SK-N-SH treated with all-trans-retinoic acid at 6 μM for 48 hours (cell line): ENCODE results near the gene ATRX.

Source experiments
- ATAC-seq: fragments of 200-7000 bp; cut with Tn5 transposase; 3 replicates; pipeline ENCODE4 v1.9.1; 2020; ENCODE audit warnings: mild to moderate bottlenecking, moderate library complexity
- ARNTL ChIP-seq: fragments of 450-650 bp; formaldehyde crosslinking; IDR thresholded peaks from 2 replicates; pipeline ENCODE4 v1.5.0; 2020; ENCODE audit warnings: low read depth, mild to moderate bottlenecking, moderate library complexity, borderline replicate concordance
- BACH2 ChIP-seq: fragments of 250-450 bp; sonication (Bioruptor Pico); IDR thresholded peaks from 2 replicates; pipeline ENCODE4 v1.9.0; 2021; ENCODE audit warnings: mild to moderate bottlenecking, borderline replicate concordance
- CREB5 ChIP-seq: fragments of 250-450 bp; sonication (Bioruptor Pico); IDR thresholded peaks from 2 replicates; pipeline ENCODE4 v1.5.1; 2020; ENCODE audit warnings: low read depth, mild to moderate bottlenecking, moderate library complexity
- CSDC2 ChIP-seq: fragments of 250-450 bp; sonication (Bioruptor Pico); IDR thresholded peaks from 2 replicates; pipeline ENCODE4 v1.5.0; 2020; ENCODE audit warnings: mild to moderate bottlenecking, moderate library complexity
- ESRRG ChIP-seq: fragments of 250-450 bp; sonication (Bioruptor Pico); IDR thresholded peaks from 2 replicates; pipeline ENCODE4 v1.6.1; 2021; ENCODE audit warnings: mild to moderate bottlenecking
- GLIS3 ChIP-seq: fragments of 250-450 bp; sonication (Bioruptor Pico); IDR thresholded peaks from 2 replicates; pipeline ENCODE4 v1.5.0; 2020; ENCODE audit warnings: mild to moderate bottlenecking, moderate library complexity
- OSR1 ChIP-seq: fragments of 250-450 bp; sonication (Bioruptor Pico); IDR thresholded peaks from 2 replicates; pipeline ENCODE4 v1.8.0; 2022; ENCODE audit warnings: moderate library complexity, mild to moderate bottlenecking, inconsistent platforms
- PATZ1 ChIP-seq: fragments of 250-450 bp; sonication (Bioruptor Pico); IDR thresholded peaks from 2 replicates; pipeline ENCODE4 v1.8.0; 2020; ENCODE audit warnings: mild to moderate bottlenecking, moderate library complexity, borderline replicate concordance
- POU6F1 ChIP-seq: fragments of 250-450 bp; sonication (Bioruptor Pico); IDR thresholded peaks from 2 replicates; pipeline ENCODE4 v1.8.0; 2021; ENCODE audit warnings: low read depth, mild to moderate bottlenecking, moderate library complexity, borderline replicate concordance
- PPARA ChIP-seq: fragments of 250-450 bp; sonication (Bioruptor Pico); IDR thresholded peaks from 2 replicates; pipeline ENCODE4 v1.5.0; 2020; ENCODE audit warnings: mild to moderate bottlenecking, borderline replicate concordance
- SNAI2 ChIP-seq: fragments of 250-450 bp; sonication (Bioruptor Pico); IDR thresholded peaks from 2 replicates; pipeline ENCODE4 v1.5.0; 2020; ENCODE audit warnings: mild to moderate bottlenecking, moderate library complexity
- TCF4 ChIP-seq: fragments of 250-450 bp; sonication (Bioruptor Pico); IDR thresholded peaks from 2 replicates; pipeline ENCODE4 v1.8.0; 2021; ENCODE audit warnings: mild to moderate bottlenecking, moderate library complexity, borderline replicate concordance
- TSHZ2 ChIP-seq: fragments of 250-450 bp; sonication (Bioruptor Pico); IDR thresholded peaks from 2 replicates; pipeline ENCODE4 v1.5.0; 2020; ENCODE audit warnings: mild to moderate bottlenecking, moderate library complexity
- ZC3H10 ChIP-seq: fragments of 250-450 bp; sonication (Bioruptor Pico); IDR thresholded peaks from 2 replicates; pipeline ENCODE4 v1.5.1; 2021; ENCODE audit warnings: mild to moderate bottlenecking, moderate library complexity
- ZFP3 ChIP-seq: fragments of 250-450 bp; sonication (Bioruptor Pico); IDR thresholded peaks from 2 replicates; pipeline ENCODE4 v1.5.0; 2020; ENCODE audit warnings: mild to moderate bottlenecking, moderate library complexity
- ZFP30 ChIP-seq: fragments of 450-650 bp; formaldehyde crosslinking; IDR thresholded peaks from 2 replicates; pipeline ENCODE4 v1.5.0; 2022; ENCODE audit warnings: mild to moderate bottlenecking, moderate library complexity
- ZNF565 ChIP-seq: fragments of 450-650 bp; formaldehyde crosslinking; conservative IDR thresholded peaks from 2 replicates; pipeline ENCODE4 v1.5.0; 2020; ENCODE audit warnings: low read depth, mild to moderate bottlenecking, moderate library complexity
- ZNF70 ChIP-seq: fragments of 450-650 bp; formaldehyde crosslinking; IDR thresholded peaks from 2 replicates; pipeline ENCODE4 v1.5.0; 2020; ENCODE audit warnings: mild to moderate bottlenecking, moderate library complexity
- ZNF8 ChIP-seq: fragments of 450-650 bp; formaldehyde crosslinking; IDR thresholded peaks from 2 replicates; pipeline ENCODE4 v1.5.0; 2020; ENCODE audit warnings: mild to moderate bottlenecking, moderate library complexity

ATRX gene

GRCh38 chrX:77793946-77794345 is 7.9 kb upstream of the ATRX start (continued):
- no peak for TF ChIP-seq ZFP3 (CRISPR knock-in tag)
- TF ChIP-seq BACH2 (CRISPR knock-in tag) = no peak

- peak; percentile 70 for ATAC-seq
- TF ChIP-seq BACH2 (CRISPR knock-in tag) = no peak
- no peak for TF ChIP-seq ARNTL (CRISPR knock-in tag)
- no peak for TF ChIP-seq ZFP30
- TF ChIP-seq PATZ1 (CRISPR knock-in tag) = no peak
- no peak for TF ChIP-seq OSR1 (CRISPR knock-in tag)
- no peak for TF ChIP-seq GLIS3 (CRISPR knock-in tag)
- TF ChIP-seq ZNF565 (CRISPR knock-in tag) = no peak
- TF ChIP-seq TCF4 (CRISPR knock-in tag) = no peak
- no peak for TF ChIP-seq PPARA (CRISPR knock-in tag)
- no peak for TF ChIP-seq ZC3H10
- TF ChIP-seq ZNF8 (CRISPR knock-in tag) = no peak
- no peak for TF ChIP-seq POU6F1 (CRISPR knock-in tag)
- no peak for TF ChIP-seq ZFP3 (CRISPR knock-in tag)
- no peak for TF ChIP-seq CREB5 (CRISPR knock-in tag)
- TF ChIP-seq ZNF70 = no peak
Observed at GRCh38 chrX:77788050-77788449, 2.0 kb upstream of the ATRX start.

- TF ChIP-seq PATZ1 (CRISPR knock-in tag) (no peak), ZFP3 (CRISPR knock-in tag) (no peak), TSHZ2 (CRISPR knock-in tag) (0 out of 2 replicates have a peak, but pooled peaks have one; percentile 8), OSR1 (CRISPR knock-in tag) (no peak)
- ATAC-seq = peak; percentile 23
Observed at GRCh38 chrX:77786365-77786680, 307 bp upstream of the ATRX start.

GRCh38 chrX:77779695-77780094 is 6.3 kb downstream of the ATRX start:
- TF ChIP-seq ESRRG = no peak
- no peak for TF ChIP-seq OSR1 (CRISPR knock-in tag)
- no peak for TF ChIP-seq POU6F1 (CRISPR knock-in tag)
- TF ChIP-seq ARNTL (CRISPR knock-in tag) = no peak
- TF ChIP-seq CSDC2 (CRISPR knock-in tag) = no peak
- no peak for TF ChIP-seq TCF4 (CRISPR knock-in tag)
- TF ChIP-seq SNAI2 (CRISPR knock-in tag) = no peak
- TF ChIP-seq TSHZ2 (CRISPR knock-in tag) = no peak
- no peak for TF ChIP-seq CREB5 (CRISPR knock-in tag)
- TF ChIP-seq ZNF8 (CRISPR knock-in tag) = no peak
- no peak for TF ChIP-seq ZC3H10
- no peak for TF ChIP-seq ZFP30
- TF ChIP-seq ZNF565 (CRISPR knock-in tag) = no peak
- no peak for ATAC-seq
